Activated gamma-delta T cell treated with Interleukin-2 at 50 U/mL for 16 hours (primary cell): ENCODE measurements around the gene NPVF.

Experiments
- DNase-seq: peaks from one replicate; pipeline ENCODE4 v3.0.0-alpha.2; 2020

NPVF gene, protein sequence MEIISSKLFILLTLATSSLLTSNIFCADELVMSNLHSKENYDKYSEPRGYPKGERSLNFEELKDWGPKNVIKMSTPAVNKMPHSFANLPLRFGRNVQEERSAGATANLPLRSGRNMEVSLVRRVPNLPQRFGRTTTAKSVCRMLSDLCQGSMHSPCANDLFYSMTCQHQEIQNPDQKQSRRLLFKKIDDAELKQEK

DNA sequence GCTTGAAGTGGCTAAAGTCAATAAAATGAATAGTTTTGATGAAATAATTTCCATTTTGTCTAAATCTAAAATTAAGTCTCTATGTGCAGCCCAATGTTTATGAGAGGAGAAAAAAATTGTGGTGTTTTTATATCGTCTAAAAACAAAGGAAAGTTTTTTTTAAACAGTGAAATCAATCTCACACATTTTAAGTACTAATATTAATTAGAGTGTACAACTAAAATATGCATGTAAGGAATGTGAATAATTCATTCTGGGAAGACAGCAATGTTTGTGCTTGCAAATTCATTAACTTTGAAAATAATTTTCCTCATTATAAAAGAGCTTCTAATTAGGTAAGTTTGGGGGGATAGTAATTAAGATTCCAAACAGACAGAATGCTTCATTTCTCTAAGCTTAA, at the start of gene NPVF:
Gene NPVF (minus strand): TSS at position 101 of the 400 bp plus-strand sequence. CDS start 47 bp downstream, at position 54.
- DNase-seq: no peak

DNA sequence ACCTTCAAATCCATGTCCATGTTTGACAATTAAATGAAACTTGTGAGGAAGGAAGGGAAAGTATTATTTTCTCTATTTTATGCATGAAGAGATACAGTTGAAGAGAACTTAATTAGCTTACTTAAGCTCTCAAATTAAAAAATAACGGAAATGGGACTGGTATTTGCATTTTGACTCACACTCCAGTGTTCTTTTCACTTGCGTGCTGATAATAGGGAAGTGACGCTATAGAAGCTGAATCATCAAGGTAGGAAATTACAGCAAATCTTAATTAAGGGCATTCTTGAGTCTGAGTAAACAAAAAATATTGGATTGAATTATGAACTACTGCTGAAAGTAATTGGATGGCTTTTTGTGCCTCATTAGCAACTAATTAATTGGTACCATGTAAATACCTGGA, 44.0 kb upstream of the NPVF start:
- no peak for DNase-seq

DNA sequence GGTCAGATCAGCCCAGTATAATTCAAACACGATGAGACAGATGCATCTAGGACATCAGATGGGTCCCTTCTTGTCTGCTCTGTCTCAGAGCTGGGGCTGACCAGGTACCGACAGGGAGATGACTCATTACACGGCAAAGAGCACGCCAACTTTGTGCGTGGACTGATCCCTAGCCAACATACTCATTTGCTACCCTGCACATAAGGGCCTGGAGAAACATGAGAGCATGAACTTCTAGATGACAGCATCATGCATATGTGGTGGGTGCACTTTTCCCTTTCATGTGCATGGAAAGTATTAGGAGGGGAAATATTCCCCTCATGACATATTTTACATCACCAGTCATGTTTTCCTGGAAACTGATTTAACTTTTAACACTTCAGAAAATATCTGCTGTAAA, 35.1 kb upstream of the NPVF start:
- no peak for DNase-seq

DNA sequence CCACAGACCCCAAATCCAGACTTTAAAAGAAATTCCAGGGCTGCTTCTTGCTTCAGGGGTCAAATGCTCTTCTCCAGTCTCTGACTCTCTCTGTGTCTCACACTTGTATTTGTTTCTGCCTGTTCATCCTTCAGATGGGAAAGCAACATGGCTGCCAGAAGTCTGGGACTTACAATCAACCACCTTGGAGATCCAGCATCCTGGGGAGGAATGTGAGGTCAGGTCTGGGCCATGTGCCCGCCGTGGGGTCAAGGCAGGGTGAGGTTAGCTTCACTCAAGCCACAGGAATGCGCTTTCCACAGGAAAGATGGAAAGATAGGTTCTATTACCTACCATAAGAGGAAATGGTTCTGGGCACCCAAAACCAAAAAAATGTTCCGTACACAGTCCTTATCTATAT, 34.3 kb upstream of the NPVF start:
- DNase-seq: no peak

DNA sequence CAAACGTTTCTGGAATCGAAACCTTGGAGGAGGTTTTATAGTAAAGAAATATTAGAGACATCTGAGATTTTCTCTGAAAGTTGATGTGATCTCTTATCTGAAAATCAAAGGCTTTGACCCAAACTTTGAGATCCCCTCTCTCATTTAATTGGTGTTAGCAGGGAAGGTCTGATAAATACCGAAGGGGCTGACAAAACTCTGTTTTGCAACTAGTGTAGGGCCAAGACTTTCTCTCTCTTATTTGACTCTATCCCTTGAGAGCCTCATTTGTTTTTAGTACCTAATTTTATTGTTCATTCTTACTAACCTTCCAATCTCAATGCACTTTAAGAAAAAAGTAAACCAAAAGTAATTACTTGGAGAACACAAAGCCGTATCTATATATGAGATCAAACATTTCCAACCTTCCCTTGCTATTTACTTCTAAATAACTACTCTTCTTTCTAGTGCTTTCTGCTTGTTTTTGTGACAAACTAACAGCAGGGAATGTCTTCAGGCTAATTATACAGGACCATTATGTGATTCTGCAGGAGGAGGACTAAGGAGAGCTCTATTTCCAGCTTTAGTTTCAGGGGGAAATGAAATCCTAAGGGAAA, 33.4 kb upstream of the NPVF start:
- no peak for DNase-seq

DNA sequence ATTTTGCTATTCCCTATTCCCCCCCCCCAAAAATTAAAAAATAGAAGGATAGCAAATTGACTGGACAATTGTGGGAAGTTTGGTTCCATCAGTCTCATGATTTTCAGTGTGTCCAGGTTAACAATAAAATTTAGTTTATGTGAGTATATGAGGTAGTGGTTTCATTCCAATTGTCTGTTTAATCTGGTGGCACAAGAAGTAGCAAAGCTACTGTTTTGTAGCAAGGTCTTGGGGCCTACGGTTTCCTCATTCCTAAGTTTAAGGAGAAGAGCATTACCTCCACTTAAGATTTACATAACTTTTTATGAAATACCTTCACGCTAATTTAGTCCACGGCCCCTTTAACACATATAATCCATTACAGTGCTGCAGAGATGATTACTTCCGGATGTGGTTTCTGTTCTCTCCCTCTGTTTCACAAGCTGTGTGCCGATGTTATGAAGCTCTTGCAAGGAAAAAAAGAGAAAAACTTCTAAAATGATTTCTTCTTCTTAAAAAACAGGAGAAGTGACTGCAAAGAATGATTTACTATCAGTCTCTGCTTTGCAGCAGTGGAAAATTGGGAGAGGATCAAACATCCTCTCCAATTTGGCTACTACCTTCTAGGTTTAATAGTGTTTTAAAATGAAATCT, 32.7 kb upstream of the NPVF start:
- DNase-seq: no peak

DNA sequence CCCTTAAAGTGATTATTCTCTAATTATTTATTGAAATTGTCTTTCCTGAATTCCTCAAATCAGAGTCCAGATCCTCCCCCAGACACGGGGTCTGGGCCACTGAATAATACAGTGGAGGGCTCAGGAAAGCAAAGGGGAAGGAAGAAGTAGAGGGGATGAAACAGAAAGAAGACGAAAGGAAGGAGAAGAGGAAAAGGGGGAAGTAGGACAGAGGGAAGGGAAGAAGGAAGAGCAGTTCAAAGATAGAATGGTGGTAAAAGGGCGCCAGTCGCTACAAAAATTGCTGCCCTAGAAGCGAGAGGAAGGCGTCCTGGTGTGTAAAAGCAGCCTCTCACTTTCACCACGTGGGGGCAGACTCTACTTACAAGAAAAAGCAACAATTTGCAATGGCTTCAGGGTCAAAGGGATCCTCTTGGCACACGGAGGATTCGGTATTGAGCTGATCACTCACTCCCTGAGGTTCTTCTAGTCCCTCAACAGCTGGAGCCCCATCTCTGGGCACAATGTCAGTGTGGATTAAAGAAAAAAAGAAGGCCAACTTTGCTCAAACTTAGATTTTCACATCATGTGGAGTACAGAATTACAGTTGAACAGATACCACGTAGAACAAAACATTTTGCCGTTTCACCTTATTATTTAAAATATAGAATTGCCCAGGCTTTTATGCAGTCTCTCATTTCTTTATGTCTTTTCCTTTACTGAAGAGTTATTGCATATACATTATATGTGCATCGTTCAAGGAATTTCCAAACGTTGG, 31.4 kb upstream of the NPVF start:
- peak; percentile 56 for DNase-seq

DNA sequence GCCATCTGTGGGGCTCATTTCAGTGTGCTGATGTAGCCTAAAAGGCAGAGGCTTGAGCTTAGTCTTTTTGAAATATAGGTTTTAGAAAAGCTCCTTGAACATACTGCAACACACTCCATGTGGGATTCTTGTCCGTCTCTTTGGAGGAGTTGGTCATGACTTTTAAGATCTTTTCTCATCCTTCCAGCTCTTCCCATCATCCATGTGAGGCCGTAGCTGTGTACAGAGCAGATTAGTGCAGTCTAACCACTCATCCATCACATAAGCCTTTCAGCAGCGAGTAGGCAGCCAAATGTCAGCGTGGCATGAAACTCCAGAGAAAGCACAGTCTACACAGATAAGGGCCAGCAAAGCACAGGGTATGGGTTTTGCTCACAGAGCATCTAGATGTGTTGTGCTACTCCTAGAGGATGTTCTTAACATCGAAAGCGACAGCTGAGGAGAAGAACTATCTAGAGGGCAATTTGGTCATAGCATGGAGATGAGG, 28.1 kb upstream of the NPVF start:
- no peak for DNase-seq

DNA sequence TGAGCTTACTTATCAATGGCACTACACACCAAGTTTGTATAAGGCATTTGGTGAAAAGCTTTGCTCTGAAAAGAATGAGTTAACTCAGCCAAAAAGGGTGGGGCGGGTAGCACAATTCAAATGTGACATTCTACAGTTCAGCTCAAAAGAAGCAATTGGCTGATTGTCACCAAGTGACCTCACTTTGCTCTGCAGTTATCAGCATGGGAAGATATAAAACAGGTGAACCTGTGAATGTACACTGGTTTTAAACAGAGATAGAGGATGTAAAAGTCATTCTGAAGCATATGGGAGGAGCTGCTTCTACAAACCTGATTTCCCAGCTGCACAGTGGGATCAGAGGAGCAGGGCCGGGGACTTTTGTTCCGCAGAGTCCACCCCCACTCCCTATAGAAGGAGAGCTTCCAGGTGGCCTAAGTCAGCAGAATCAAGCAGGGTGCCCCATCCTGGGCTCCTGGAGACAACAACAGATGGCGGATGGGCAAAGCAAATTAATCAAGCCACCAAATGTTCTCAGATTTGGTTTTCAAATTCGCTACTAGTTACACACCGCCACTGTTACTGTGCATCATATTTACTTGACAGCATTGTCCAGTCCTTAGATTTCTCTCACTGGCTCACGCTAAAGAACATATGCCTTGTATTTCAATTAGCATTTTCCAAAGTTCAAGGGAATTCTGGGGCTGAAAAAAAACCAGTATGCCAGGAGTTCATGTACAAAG, 27.5 kb upstream of the NPVF start:
- no peak for DNase-seq

DNA sequence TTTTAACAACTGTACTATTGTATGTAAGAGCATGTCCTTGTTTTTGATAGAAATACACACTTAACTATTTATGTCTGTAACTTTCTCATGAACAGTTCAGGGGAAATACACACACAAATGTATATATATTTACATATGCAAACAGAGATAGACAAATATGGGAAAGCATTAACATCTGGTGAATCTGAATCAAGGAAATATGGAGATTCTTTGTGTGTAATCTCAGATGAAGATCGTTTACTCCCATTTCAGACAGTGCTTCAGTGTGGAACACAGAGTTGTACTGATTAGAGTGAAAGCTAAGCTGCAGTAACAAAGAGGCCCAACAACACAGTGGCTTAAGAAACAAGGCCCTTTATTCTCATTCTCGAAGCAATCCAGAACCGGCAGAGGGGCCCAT, 26.3 kb upstream of the NPVF start:
- no peak for DNase-seq

DNA sequence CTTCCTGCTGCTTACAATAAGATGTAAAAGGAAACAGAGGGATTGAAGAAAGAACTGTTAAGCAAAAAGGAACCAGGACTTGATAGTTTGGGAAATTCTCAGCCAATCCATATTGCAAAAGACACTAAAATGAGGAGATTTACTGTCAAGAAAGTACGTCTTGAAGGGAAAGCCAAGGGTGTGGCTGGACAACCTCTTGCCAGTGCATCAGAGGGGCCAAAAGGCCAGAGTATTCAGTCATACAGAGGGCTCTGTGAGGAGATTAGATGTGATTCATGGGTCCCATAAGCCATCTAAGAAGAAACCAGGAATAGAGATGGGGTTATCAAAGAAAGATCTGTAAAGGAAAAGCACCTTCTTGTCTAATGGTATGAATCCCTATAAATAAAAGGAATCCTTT, 25.4 kb upstream of the NPVF start:
- DNase-seq: no peak

DNA sequence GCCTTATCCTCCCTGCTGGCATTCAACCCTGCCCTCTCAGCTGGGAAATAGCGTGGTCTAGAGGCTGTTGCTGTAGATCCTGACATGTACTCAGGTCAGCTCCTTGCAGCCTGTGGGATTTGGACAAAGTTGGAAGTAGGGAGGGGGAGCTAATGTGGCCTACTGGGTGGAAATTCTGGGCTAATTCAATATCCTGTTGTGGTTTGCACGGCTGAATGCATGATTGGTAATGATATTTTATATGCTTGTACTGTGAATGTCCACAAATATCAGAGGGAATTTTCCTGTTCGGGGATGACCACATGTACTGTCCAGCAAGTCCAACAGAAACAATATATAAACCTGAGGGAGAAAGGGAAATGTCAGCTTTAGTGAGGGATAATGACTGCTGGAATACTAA, 22.1 kb upstream of the NPVF start:
- DNase-seq: no peak

DNA sequence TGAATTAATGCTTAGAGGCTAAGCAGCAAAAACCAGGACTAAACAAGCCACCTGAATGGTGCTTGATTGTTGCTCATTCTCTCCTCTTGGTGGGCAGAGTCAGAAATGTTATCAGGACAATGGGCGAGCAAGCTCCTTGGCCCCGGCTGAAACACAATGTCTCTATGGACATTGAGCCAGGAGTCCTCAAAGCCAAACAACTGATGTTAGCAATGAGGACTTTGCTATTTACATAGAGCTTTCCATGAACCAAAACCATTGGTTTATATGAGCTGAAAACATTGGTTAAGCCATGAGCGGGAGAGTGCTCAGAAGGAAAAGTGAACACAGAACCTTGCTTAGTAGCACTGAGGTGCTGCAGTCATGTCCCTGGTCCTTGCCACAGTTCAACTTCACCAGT, 21.5 kb upstream of the NPVF start:
- no peak for DNase-seq

DNA sequence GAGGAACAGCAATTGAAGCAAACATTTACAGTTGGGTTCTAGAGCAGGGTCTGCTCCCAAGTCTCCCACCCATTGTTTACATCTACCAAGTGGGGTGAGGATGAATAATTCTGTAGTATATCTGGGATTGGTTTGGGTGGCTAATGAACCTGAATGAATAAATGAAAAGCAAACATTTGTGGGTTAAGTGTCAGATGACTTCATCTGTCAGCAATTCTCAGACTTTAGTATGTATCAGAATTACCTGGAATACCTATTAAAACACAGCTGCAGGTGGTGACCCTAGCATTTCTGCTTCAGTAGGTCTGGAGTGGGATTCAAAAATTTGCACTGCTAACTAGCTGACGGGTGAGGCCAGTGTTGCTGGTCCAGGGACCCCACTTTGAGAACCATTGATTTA, 18.0 kb upstream of the NPVF start:
- DNase-seq: no peak

DNA sequence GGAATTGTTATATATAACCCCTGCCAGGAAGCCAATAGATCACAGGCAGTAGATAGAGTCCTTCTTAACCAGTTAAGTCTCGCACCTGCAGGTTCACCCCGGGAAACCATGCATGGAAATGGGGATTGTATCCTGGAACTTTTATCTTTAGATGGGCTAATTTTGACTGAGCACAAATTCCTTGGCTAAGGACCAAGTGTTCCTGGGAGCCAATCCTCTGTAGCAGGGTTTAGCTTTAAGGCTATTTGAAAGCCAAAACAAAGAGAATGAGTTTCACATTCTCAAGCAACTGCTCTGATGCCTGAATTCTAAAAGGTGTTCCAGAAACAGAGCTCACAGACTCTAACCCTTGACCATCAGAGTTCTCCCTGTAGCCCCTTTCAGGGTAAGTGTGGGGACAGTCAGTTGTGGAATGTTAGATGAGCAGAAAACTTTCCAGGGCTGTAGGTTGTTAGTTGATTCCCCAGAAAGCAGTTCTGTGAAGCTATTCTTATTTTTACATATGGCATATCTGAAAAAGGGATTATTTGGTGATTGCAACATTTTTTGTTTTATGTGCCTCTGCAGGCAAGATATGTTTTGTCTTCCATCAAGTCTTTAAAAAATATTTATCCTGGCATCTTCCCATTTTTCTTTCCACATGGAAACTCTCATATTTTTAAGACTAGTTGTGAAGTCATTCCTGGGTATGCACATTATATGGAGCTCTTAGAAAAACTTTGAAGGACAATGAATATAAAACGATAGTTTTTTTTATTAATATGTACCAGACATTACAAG, 16.2 kb upstream of the NPVF start:
- DNase-seq: no peak

DNA sequence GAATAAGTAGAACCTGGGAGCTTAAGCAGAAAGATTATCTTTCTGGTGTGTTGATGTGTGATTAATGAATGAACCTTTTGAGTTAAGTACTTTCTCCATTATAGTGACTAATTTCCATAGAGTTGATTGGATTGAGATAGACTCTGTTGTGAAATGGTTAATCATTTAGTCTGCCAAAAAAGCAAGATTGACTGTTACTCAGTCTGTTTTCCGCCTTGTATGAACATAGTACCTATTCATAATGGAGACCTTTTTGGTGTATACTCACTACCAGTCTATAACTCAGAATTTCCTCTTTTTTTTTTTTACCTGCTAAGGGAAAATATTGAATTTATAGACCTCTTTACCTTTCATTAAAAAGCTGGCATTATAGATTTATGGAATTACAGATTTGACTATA, 14.4 kb upstream of the NPVF start:
- DNase-seq: no peak

DNA sequence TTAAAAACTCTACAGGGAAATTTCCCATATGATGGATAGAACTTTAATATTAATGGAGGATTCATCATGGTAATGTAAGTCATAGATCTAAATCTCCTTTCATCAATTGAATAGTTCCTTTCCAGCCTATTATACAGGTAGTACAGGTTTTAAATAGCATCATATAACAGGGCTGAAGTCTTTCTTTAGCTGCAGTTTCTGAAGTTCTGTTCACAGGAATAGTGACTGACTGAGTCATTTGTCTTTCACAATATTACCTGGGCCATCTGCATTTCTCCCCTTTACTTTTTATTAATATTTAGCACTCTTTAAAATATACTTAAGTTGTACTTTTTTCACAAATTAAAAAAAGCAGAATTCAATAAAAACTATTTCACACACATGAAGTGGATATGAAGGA, 12.6 kb upstream of the NPVF start:
- no peak for DNase-seq

DNA sequence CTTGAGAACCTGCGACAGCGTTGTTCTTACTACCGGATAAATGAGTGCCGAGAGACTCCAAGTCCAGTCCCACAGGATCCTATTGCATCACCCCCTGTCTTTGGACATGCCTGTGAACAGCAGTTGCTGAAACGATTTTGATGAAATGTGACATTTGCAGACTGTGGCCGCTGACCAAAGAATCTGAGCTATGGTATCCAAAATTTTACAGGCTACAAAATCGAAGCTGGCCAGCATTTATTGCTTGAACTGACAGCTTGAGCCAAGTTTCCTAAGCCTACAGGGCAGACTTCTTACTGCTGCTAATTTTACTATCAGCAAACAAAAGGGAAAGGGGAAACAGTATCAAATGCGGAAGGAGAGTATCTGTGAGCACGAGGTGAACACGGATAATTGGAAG, 12.1 kb upstream of the NPVF start:
- DNase-seq: no peak

DNA sequence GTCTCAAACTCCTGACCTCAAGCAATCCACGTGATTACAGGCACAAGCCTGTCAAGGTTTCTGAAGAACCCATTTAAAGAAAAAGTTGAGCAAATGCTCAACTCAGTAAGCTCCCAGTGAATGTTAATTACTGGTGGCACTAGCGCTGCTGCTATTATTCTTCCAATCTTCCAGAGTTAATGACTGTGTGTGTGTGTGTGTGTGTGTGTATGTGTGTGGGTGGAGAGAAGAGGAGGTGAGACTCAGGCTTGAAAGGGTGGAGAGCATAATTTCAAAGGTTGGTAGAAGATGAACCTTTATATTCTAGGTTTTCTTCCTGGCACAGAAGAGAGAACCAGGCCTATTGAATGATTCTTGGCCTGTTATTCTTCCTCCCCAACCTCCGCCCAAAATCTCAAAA, 11.6 kb upstream of the NPVF start:
- DNase-seq: no peak

DNA sequence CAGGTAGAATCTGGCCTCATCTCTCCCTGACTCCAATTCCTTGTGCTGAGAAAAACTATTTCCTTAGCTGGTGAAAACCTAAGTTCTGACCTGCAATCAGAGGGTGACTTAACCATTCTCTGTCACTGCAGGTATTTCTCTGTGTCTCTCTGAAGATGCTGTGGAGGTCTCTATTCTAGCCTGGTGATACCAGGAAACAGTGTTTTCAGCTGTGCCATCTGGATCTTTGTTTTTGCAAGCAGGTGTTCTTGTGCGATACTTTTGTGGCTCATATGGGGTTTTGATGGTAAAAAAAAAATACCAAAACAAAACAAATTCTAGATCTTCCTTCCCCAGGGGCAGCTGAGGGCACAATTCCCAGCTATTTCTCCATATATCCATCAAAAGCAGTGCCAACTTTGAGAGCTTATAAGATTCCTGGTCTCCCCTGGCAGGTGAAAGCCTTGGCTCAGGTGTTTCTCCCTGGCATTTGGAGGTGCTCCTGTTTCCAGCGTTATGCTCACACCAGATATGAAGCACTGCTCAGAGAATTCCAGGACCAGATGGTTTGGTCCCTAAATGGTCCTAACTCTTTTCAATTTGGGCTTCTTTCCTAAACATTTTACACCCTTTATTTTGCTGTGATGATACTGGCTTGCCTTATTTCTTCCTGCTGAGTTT, 9.9 kb upstream of the NPVF start:
- no peak for DNase-seq

DNA sequence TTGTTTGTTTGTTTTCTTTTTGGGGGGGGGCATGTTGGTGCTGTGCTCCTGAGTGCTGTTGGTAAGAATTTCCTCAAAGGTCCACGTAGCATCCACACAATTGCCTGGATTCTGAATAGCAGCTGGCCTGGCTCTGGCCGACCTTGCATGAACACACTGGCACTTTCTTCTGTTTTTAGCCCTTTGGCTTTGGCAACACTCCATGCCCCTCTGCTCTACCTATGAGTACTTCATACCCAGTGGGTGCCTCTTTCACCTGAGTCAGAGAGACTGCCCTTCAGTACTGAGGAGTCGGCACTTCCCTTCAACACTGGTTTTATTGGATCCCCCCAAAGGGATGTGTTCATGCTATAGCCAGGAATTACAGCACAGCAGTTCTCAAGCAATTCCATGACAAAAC, 7.2 kb upstream of the NPVF start:
- DNase-seq: no peak

DNA sequence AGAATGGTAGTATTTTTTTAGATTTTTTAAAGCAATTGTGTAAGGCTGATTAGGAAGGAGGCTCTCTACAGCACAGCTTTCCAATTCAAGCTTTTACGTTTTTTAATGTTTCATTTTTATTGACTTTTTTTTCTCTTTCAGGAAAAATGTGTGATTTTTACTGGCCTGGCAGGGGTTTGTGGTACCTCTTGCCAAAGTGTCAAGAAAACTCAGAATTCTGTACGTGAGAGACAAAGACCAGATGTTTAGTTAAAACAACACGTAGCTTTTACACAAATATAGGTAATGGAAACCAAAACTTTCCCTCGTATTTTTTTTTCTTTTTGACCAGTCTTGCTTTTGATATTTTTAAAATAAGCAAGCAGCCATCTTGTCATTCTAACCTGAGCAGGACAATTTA, 6.0 kb upstream of the NPVF start:
- DNase-seq: no peak
